ENCODE results near the gene SLC5A11.
"Not testable (repeated sequence)": the region's sequence is repeated elsewhere in the genome, so short reads cannot be mapped to it uniquely, and the experiment has no call there.

Gene SLC5A11, protein sequence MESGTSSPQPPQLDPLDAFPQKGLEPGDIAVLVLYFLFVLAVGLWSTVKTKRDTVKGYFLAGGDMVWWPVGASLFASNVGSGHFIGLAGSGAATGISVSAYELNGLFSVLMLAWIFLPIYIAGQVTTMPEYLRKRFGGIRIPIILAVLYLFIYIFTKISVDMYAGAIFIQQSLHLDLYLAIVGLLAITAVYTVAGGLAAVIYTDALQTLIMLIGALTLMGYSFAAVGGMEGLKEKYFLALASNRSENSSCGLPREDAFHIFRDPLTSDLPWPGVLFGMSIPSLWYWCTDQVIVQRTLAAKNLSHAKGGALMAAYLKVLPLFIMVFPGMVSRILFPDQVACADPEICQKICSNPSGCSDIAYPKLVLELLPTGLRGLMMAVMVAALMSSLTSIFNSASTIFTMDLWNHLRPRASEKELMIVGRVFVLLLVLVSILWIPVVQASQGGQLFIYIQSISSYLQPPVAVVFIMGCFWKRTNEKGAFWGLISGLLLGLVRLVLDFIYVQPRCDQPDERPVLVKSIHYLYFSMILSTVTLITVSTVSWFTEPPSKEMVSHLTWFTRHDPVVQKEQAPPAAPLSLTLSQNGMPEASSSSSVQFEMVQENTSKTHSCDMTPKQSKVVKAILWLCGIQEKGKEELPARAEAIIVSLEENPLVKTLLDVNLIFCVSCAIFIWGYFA

GRCh38 chr16:24845726-24846547 lies at the start of gene SLC5A11:
TSS of gene SLC5A11 (plus strand) at chr16:24845963. CDS start at chr16:24858644, 12,681 bp downstream.
- DNase-seq (ENCODE audit: low read depth in 1 of 2, low spot score in 1 of 2): no peak

GRCh38 chr16:24800586-24800985 lies 45.2 kb upstream of the SLC5A11 start:
- no peak for DNase-seq (ENCODE audit: low read depth in 1 of 2, low spot score in 1 of 2)

GRCh38 chr16:24801761-24802302 lies 43.9 kb upstream of the SLC5A11 start:
- no peak for DNase-seq (ENCODE audit: low read depth in 1 of 2, low spot score in 1 of 2)

GRCh38 chr16:24805484-24805883 lies 40.3 kb upstream of the SLC5A11 start:
- no peak for DNase-seq (ENCODE audit: low read depth in 1 of 2, low spot score in 1 of 2)

DNA sequence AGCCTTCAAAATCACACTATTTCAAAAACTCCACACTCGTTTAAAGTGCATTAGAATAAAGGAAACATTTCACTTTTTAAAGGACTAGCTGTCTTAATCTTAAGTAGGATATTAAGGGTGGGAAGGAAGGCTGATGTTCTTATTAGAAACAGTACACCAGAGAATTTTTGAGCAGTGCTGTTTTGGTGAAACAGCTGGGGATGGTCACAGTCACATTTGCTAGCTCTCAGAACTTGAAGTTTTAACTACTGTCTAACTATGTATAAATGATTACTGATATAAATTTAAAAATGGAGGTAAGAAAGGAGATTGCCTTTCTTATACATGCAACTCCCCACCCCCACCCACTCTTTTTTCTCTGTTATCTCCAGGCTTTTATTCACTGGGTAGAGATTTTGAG lies 38.5 kb upstream of the SLC5A11 start:
- DNase-seq (ENCODE audit: low read depth in 1 of 2, low spot score in 1 of 2): no peak

DNA sequence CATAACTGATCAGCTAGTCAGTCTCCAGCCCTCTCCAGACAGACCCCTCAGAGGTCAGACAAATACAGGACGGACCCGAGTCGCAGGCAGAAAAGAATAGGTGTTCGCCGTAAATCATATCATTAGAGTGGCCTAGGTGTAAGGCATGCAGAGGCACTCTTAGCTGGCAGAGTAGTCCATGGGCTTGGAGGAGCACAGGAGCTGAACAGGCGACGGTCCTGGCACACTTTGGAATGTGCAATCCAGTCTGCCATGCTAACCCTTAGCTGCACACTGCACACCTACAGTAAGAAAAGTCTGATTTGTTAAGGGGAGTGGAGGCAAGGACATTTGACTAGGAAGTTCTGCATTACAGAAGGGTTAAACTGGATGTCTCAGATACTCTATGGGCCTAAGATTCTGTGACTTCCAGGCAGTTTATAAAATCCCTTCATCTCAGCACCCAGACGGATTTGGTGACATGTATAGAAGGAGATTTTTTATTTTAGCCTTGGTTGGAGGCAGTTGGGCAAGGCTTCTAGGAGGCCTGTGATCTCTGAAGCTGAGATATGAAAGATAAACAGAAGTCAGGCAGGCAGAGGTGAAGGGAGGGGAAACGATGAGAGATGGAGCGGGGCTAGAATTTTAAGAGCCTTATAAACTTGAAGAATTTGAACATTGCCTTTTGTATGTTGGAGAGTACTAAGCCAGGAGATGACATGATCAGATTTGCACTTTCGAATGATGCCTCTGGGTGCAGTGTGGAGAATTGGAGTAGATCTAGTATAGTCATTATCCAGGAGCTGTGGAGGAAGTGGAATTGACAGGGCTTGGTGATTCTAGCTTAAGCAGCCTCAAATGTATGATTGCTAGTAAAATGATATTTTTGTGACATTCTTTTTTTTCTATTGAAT lies 34.6 kb upstream of the SLC5A11 start:
- DNase-seq (ENCODE audit: low read depth in 1 of 2, low spot score in 1 of 2): no peak

GRCh38 chr16:24812813-24813212 lies 33.0 kb upstream of the SLC5A11 start:
- not testable (repeated sequence) for DNase-seq (ENCODE audit: low read depth in 1 of 2, low spot score in 1 of 2)

DNA sequence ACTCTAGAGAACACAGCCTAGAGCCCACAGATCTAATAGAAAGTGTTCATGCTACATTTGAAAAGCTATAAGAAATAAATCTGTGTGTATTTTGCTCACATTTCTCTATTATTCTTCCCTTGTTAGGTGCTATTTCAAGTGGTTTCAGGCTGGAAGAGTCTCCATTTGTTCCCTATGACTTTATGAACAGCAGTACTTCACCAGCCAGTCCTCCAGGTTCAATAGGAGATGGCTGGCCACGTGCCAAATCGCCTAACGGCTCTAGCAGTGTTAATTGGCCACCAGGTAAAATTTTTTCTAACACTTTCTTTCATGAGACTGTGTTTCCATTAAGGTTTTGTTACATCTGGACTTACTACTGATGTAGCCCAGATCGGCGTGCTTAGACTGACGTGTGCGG lies 30.7 kb upstream of the SLC5A11 start:
- DNase-seq (ENCODE audit: low read depth in 1 of 2, low spot score in 1 of 2): no peak

DNA sequence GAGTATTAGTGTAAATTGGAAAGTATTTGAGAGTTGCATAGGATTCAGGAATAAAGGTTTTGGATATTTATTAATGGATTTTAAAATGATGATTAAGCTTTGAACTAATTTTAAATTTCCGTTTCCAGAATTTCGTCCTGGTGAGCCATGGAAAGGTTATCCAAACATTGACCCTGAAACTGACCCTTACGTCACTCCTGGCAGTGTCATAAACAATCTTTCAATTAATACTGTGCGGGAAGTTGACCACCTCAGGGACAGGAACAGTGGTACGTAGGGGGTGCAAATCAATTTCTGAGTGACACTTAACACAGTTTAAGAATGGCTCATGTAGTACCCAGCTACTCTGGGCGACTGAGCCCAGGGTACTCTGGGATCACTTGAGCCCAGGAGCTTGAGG lies 29.1 kb upstream of the SLC5A11 start:
- DNase-seq (ENCODE audit: low read depth in 1 of 2, low spot score in 1 of 2): no peak

GRCh38 chr16:24819462-24820040 lies 26.2 kb upstream of the SLC5A11 start:
- DNase-seq (ENCODE audit: low read depth in 1 of 2, low spot score in 1 of 2): no peak

GRCh38 chr16:24820522-24820921 lies 25.2 kb upstream of the SLC5A11 start:
- no peak for DNase-seq (ENCODE audit: low read depth in 1 of 2, low spot score in 1 of 2)

DNA sequence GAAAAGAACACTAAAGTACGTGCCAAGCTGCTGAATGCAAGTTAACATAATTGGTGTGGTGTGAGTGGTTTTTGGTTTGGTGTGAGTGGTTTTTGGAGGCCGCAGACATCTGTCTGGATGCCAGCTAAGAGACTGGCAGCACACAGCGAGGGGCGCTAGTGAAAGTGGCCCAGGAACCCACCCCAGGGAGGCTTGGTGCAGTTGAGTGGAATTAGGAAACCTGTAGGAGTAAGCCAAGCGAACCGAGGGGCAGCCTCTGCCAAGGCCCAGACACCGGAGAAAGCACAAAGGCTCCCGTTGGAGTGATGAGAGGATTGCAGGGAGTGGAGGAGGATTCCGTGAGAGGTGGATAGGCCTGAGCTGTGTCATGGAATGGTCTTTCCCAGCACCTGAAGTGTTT lies 24.6 kb upstream of the SLC5A11 start:
- DNase-seq (ENCODE audit: low read depth in 1 of 2, low spot score in 1 of 2): no peak

DNA sequence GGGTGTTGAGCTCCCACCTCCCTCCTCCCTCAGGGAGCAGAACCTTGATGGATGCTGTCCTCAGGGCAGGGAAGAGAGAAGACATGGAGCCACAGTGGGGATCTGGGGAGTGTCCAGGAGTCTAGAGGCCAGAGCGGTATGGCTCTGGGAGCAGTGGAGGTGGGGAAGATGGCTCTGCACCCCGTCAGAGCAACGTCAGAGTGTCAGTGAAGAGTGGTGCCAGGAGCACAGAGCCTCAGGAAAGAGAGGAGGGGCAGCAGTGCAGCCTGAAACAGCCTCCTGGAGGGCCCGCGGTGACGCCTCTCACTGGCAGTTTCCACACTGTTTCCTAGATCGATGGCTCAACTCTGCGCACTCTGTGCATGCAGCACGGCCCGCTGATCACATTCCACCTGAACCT lies 23.2 kb upstream of the SLC5A11 start:
- DNase-seq (ENCODE audit: low read depth in 1 of 2, low spot score in 1 of 2): no peak

DNA sequence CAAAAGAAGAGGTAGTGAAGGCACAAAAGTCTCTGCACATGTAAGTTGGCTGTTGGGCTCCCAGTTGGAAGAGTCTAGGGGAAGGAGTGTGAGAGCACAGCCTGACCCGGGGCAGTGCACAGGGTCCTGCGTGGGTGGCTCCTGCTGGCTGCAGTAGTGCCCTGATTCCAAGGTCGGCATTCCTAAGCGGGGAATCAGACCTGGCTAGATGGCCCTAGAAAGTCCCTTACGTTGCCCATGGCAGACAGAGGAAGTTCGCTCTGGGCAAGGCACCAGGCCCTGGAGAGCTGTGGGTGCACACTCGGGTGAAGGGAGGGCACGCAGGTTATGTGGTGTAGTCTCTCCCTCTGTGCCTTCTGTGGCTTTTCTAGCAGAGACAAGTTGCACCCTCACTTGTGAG lies 22.8 kb upstream of the SLC5A11 start:
- DNase-seq (ENCODE audit: low read depth in 1 of 2, low spot score in 1 of 2): no peak

GRCh38 chr16:24825696-24826095 lies 20.1 kb upstream of the SLC5A11 start:
- no peak for DNase-seq (ENCODE audit: low read depth in 1 of 2, low spot score in 1 of 2)

DNA sequence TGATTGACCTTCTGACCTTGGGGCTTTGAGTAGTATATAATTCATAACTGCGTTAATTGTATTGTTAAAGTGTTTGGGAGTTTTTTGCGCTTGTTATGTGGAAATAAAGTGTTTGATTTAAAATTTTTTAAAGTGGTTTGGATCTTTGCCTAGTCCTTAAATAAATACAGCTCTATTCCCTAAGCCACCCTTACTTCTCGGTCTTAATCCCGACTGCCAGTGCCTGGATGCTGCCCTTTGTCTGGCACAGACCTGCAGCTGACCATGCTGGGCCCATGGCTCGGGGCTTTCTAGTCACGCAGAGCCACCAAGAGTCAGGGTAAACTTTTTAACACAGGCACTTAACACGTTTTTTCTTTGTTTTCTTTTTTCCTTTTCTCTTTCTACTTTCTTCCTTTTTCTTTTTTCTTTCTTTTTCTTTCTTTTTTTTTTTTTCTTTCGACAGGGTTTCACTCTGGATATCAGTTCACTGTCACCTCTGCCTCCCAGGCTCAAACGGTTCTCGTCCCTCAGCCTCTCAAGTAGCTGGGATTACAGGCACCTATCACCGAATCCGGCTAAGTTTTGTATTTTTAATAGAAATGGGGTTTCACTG lies 19.6 kb upstream of the SLC5A11 start:
- no peak for DNase-seq (ENCODE audit: low read depth in 1 of 2, low spot score in 1 of 2)

- no peak for DNase-seq (ENCODE audit: low read depth in 1 of 2, low spot score in 1 of 2)
Measured at GRCh38 chr16:24826817-24827566, 18.8 kb upstream of the SLC5A11 start.

GRCh38 chr16:24829153-24829552 lies 16.6 kb upstream of the SLC5A11 start:
- no peak for DNase-seq (ENCODE audit: low read depth in 1 of 2, low spot score in 1 of 2)

DNA sequence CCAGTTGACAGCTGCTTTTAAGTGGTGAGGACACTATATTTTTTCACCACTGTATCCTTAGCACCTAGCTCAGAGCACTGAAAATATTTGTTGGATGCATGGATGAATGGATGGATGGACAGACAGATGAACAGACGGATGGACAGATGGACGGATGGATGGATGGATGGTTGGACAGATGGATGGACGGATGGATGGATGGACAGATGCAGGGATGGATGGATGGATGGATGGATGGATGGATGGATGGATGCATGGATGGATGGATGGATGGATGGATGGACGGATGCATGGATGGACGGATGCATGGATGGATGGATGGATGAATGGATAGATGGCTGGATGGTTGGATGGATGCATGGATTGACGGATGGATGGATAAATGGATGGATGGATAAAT lies 12.4 kb upstream of the SLC5A11 start:
- DNase-seq (ENCODE audit: low read depth in 1 of 2, low spot score in 1 of 2): no peak

Data from activated T-helper 1 cell treated with anti-CD3 and anti-CD28 coated beads, Interleukin-2, amount 50 U/mL, for 16 hours (primary cell).